Endothelial cell of umbilical vein (primary cell): ENCODE measurements around the gene WDHD1. TPM values are rescaled to one million over a fixed set of nuclear protein-coding genes. Genes with fewer than 3 reads are reported as not detected.

Experiments
- BruUV-seq: library from RNA; stranded (reverse); fragments of 400-500 nt; replicated peaks from 2 replicates; lab custom pipeline; 2021; lab: Mats Ljungman, UMichigan
- CTCF ChIA-PET: fragments of 300-600, 350-600 bp; sonication (Branson Sonifier 250); formaldehyde crosslinking; loops from one replicate; lab custom pipeline; 2021; ENCODE audit warnings: antibody characterized with exemption, inconsistent platforms; lab: Charles Lee
- POLR2A ChIA-PET: fragments of 300-600, 350-600 bp; sonication (Branson Sonifier 250); formaldehyde crosslinking; loops from one replicate; lab custom pipeline; 2021; ENCODE audit warnings: antibody characterized with exemption, inconsistent platforms; lab: Charles Lee
- DNase-seq: peaks from one replicate; pipeline ENCODE4 v3.0.0-alpha.2; 2011; ENCODE audit warnings: low read depth, low spot score
- FAIRE-seq: peaks from 2 replicates; lab custom pipeline; 2011; peaks lifted over from hg19 to GRCh38; lab: Jason Lieb, UNC
- H2AFZ ChIP-seq: 2 replicates; pipeline ENCODE4 v1.6.0; 2012; ENCODE audit warnings: low read depth, low read length, control low read depth, inconsistent platforms
- H3K27ac ChIP-seq: 2 replicates; pipeline ENCODE4 v1.5.1; 2011; ENCODE audit warnings: low read depth, mild to moderate bottlenecking, control low read depth, low read length, moderate library complexity; ENCODE audit not compliant: insufficient read depth
- H3K27me3 ChIP-seq, 2 experiments: 2 replicates each; pipeline versions ENCODE4 v1.6.0 to v1.6.1; 2011; ENCODE audit warnings: low read length in 2 of 2, mixed read lengths in 1 of 2; ENCODE audit not compliant: control insufficient read depth in 2 of 2, insufficient read depth in 2 of 2
- H3K36me3 ChIP-seq, 2 experiments: 2 replicates in 1 of 2; 3 replicates in 1 of 2; pipeline ENCODE4 v1.5.1; 2011; ENCODE audit warnings: low read length in 2 of 2, mild to moderate bottlenecking in 1 of 2, moderate library complexity in 1 of 2; ENCODE audit not compliant: control insufficient read depth in 2 of 2, insufficient read depth in 2 of 2; ENCODE audit errors: extremely low read depth in 1 of 2
- H3K4me1 ChIP-seq: 3 replicates; pipeline ENCODE4 v1.5.1; 2011; ENCODE audit warnings: mild to moderate bottlenecking, low read length; ENCODE audit not compliant: control insufficient read depth, insufficient read depth; ENCODE audit errors: extremely low read depth
- H3K4me2 ChIP-seq: 2 replicates; pipeline ENCODE4 v1.6.1; 2011; ENCODE audit warnings: low read length, control low read depth, mixed read lengths; ENCODE audit not compliant: insufficient read depth
- H3K4me3 ChIP-seq, 3 experiments: fragments of 200-600 bp in 1 of 3; sonication (generic), shearing (Covaris generic) in 1 of 3; replicated peaks in 1 of 3; 2 replicates each; pipeline ENCODE4 v1.5.1; 2011 to 2016; ENCODE audit warnings: control low read depth in 3 of 3, low read length in 3 of 3, mild to moderate bottlenecking in 2 of 3, inconsistent platforms in 1 of 3, low read depth in 1 of 3, moderate library complexity in 1 of 3; ENCODE audit not compliant: insufficient read depth in 1 of 3
- H3K79me2 ChIP-seq: 2 replicates; pipeline ENCODE4 v1.6.0; 2012; ENCODE audit warnings: low read length, inconsistent platforms; ENCODE audit not compliant: control insufficient read depth, insufficient read depth
- H3K9ac ChIP-seq: replicated peaks from 2 replicates; pipeline ENCODE3; 2011; ENCODE audit warnings: low read length, control low read depth; ENCODE audit not compliant: insufficient read depth; ENCODE audit errors: extremely low read depth
- H3K9me1 ChIP-seq: replicated peaks from 3 replicates; pipeline ENCODE4 v1.6.0; 2011; ENCODE audit warnings: mild to moderate bottlenecking, low read length; ENCODE audit not compliant: control insufficient read depth, insufficient read depth; ENCODE audit errors: extremely low read depth
- H3K9me3 ChIP-seq: replicated peaks from 2 replicates; pipeline ENCODE4 v1.5.1; 2012; ENCODE audit warnings: low read length, inconsistent platforms; ENCODE audit not compliant: control insufficient read depth, insufficient read depth
- H4K20me1 ChIP-seq: replicated peaks from 2 replicates; pipeline ENCODE3; 2011; ENCODE audit warnings: mild to moderate bottlenecking, low read length; ENCODE audit not compliant: control insufficient read depth, insufficient read depth; ENCODE audit errors: extremely low read depth
- CTCF ChIP-seq, 2 donors: IDR thresholded peaks; 1 replicate in 1 of 2; 2 replicates in 1 of 2; pipeline ENCODE4 v1.5.1; 2011; ENCODE audit warnings: low read length in 2 of 2, mild to moderate bottlenecking in 2 of 2, moderate library complexity in 2 of 2, control low read depth in 1 of 2, inconsistent platforms in 1 of 2, low read depth in 1 of 2; ENCODE audit not compliant: insufficient read depth in 1 of 2; ENCODE audit errors: extremely low read depth in 1 of 2
- EZH2 ChIP-seq: IDR thresholded peaks from 2 replicates; pipeline ENCODE4 v1.6.1; 2012; ENCODE audit warnings: borderline replicate concordance, low read depth, mild to moderate bottlenecking, moderate library complexity, low read length, inconsistent platforms; ENCODE audit not compliant: severe bottlenecking
- FOS ChIP-seq: IDR thresholded peaks from 2 replicates; pipeline ENCODE4 v1.6.1; 2011; ENCODE audit warnings: mild to moderate bottlenecking, low read length, moderate library complexity, borderline replicate concordance; ENCODE audit not compliant: insufficient read depth
- GATA2 ChIP-seq: IDR thresholded peaks from 2 replicates; pipeline ENCODE4 v1.7.0; 2011; ENCODE audit warnings: low read depth, mild to moderate bottlenecking, moderate library complexity, mixed read lengths, low read length; ENCODE audit not compliant: insufficient read length, insufficient read depth
- JUN ChIP-seq: IDR thresholded peaks from 2 replicates; pipeline ENCODE4 v1.6.1; 2011; ENCODE audit warnings: borderline replicate concordance, low read depth; ENCODE audit not compliant: insufficient read length, insufficient read depth
- MAX ChIP-seq: IDR thresholded peaks from 2 replicates; pipeline ENCODE4 v1.6.1; 2011; ENCODE audit not compliant: insufficient read depth, insufficient read length
- MYC ChIP-seq: IDR thresholded peaks from one replicate; pipeline ENCODE4 v1.6.1; 2011; ENCODE audit warnings: mild to moderate bottlenecking, low read depth, low read length
- POLR2A ChIP-seq: IDR thresholded peaks from 2 replicates; pipeline ENCODE4 v1.6.1; 2012; ENCODE audit warnings: low read depth, mild to moderate bottlenecking, control low read depth, low read length
- POLR2AphosphoS5 ChIP-seq: IDR thresholded peaks from 2 replicates; pipeline ENCODE4 v1.6.1; 2012; ENCODE audit warnings: low read depth, mild to moderate bottlenecking, control low read depth, low read length, moderate library complexity; ENCODE audit not compliant: insufficient read depth
- dilution Hi-C: fragments of 300-500 bp; cut with MboI; formaldehyde crosslinking; loops from one replicate; pipeline ENCODE4 v1.15.0; 2019; ENCODE audit warnings: low sequenced_read_pairs; ENCODE audit not compliant: extremely low pct_ligation_motif_present
- intact Hi-C: fragments of 100-400 bp; cut with micrococcal nuclease; formaldehyde crosslinking; loops from one replicate; pipeline ENCODE4 v1.10.0; 2022
- polyA plus RNA-seq, 4 experiments: library from polyadenylated mRNA; depleted of rRNA in 3 of 4; stranded (reverse) in 3 of 4; unstranded in 1 of 4; fragments of >200 nt; gene quantifications; 2 replicates each; pipeline versions ENCODE4 v1.2.1 to v1.2.3, GENCODE V29; 2011 to 2012; ENCODE audit warnings: missing spikeins in 1 of 4
- total RNA-seq: library from RNA; stranded (reverse); gene quantifications from 2 replicates; pipeline ENCODE4 v1.2.3, GENCODE V29; 2021

Gene WDHD1
- total and polyA plus RNA-seq, 2 donors (not counting 3 experiments of a cell fraction or from before 2014, with no cell fraction given): 3.1 to 22.5 TPM

GRCh38 chr14:54916101-54916500 is 110.8 kb downstream of the WDHD1 start:
- no peak for FAIRE-seq
- dilution Hi-C loops (no loop called here), intact Hi-C loops (no loop called here)
- no TSS peak for BruUV-seq
- Histone ChIP-seq H3K9me3 (no peaks in the 10 kb centered on the region), H3K27me3 (no peaks in the 10 kb centered on the region), H3K27ac (no peak overlapping the region), H3K4me1 (no peaks in the 10 kb centered on the region), H3K36me3 (no peaks in the 10 kb centered on the region), H2AFZ (no peak overlapping the region), H3K79me2 (no peaks in the 10 kb centered on the region), H4K20me1 (no peaks in the 10 kb centered on the region), H3K4me2 (no peak overlapping the region), H3K4me3 (no peak overlapping the region), H3K9me1 (no peaks in the 10 kb centered on the region), H3K9ac (no peak overlapping the region)
- POLR2A ChIA-PET: no interaction called here
- DNase-seq: no peak
- no peak for TF ChIP-seq MAX
- no peak for TF ChIP-seq JUN
- no peak for TF ChIP-seq CTCF (IDR thresholded peaks at IDR 0.05; ENCODE audit: extremely low read depth in 1 of 2, insufficient read depth in 1 of 2, low read depth in 1 of 2, low read length in 2 of 2)
- no peak for TF ChIP-seq GATA2
- TF ChIP-seq POLR2A: no peak
- TF ChIP-seq MYC: no peak
- no peak for TF ChIP-seq FOS
- no peak for TF ChIP-seq POLR2AphosphoS5
- no peak for TF ChIP-seq EZH2
- CTCF ChIA-PET: interaction anchor here (0.9 to 1.0 kb wide), 2 partner anchors 9 to 13 kb away, joined by 3 to 4 read pairs; no protein-coding TSS in a partner anchor
